Trophoblast cell (in vitro differentiated cells and primary cell): ENCODE data around the gene DLGAP4.

Source experiments
- DNase-seq, 2 donors: peaks; one replicate each; pipeline ENCODE4 v3.0.0-alpha.2; 2016
- H2AFZ ChIP-seq: 2 replicates; pipeline ENCODE4 v1.6.1; 2013; ENCODE audit warnings: low read length, moderate library complexity, mild to moderate bottlenecking; ENCODE audit not compliant: insufficient read depth, poor library complexity
- H2AK5ac ChIP-seq: 2 replicates; pipeline ENCODE4 v1.6.1; 2013; ENCODE audit warnings: mild to moderate bottlenecking, low read length
- H2BK120ac ChIP-seq: 2 replicates; pipeline ENCODE4 v1.6.1; 2013; ENCODE audit warnings: low read length, mild to moderate bottlenecking, moderate library complexity; ENCODE audit not compliant: insufficient read depth, poor library complexity
- H2BK12ac ChIP-seq: 2 replicates; pipeline ENCODE4 v1.6.1; 2013; ENCODE audit warnings: mild to moderate bottlenecking, low read length, moderate library complexity
- H2BK5ac ChIP-seq: 2 replicates; pipeline ENCODE4 v1.6.1; 2013; ENCODE audit warnings: low read length, low read depth, moderate library complexity, mild to moderate bottlenecking; ENCODE audit not compliant: poor library complexity
- H3K14ac ChIP-seq: 2 replicates; pipeline ENCODE4 v1.6.1; 2013; ENCODE audit warnings: mild to moderate bottlenecking, low read length
- H3K18ac ChIP-seq: 2 replicates; pipeline ENCODE4 v1.6.1; 2013; ENCODE audit warnings: mild to moderate bottlenecking, low read length
- H3K23ac ChIP-seq: 2 replicates; pipeline ENCODE4 v1.6.1; 2013; ENCODE audit warnings: low read length
- H3K27ac ChIP-seq: 2 replicates; pipeline ENCODE4 v1.5.1; 2013; ENCODE audit warnings: low read depth, mild to moderate bottlenecking, inconsistent platforms, low read length, moderate library complexity
- H3K27me3 ChIP-seq: 2 replicates; pipeline ENCODE4 v1.6.1; 2013; ENCODE audit warnings: inconsistent platforms, mild to moderate bottlenecking, low read length, moderate library complexity; ENCODE audit not compliant: insufficient read depth
- H3K36me3 ChIP-seq, 2 experiments: 1 replicate in 1 of 2; 2 replicates in 1 of 2; pipeline ENCODE4 v1.6.1; 2013; ENCODE audit warnings: low read length in 2 of 2, mild to moderate bottlenecking in 2 of 2, moderate library complexity in 1 of 2; ENCODE audit not compliant: insufficient read depth in 2 of 2, control insufficient read depth in 1 of 2
- H3K4ac ChIP-seq: 2 replicates; pipeline ENCODE4 v1.6.1; 2013; ENCODE audit warnings: low read depth, mild to moderate bottlenecking, low read length, moderate library complexity
- H3K4me1 ChIP-seq, 2 experiments: 1 replicate in 1 of 2; 2 replicates in 1 of 2; pipeline ENCODE4 v1.6.1; 2013; ENCODE audit warnings: low read length in 2 of 2, mild to moderate bottlenecking in 2 of 2, moderate library complexity in 1 of 2; ENCODE audit not compliant: insufficient read depth in 2 of 2, control insufficient read depth in 1 of 2
- H3K4me2 ChIP-seq: 2 replicates; pipeline ENCODE4 v1.6.1; 2013; ENCODE audit warnings: inconsistent platforms, mild to moderate bottlenecking, low read length, moderate library complexity
- H3K4me3 ChIP-seq: 2 replicates; pipeline ENCODE4 v1.5.1; 2013; ENCODE audit warnings: mild to moderate bottlenecking, low read depth, low read length, inconsistent platforms
- H3K79me1 ChIP-seq: one replicate; pipeline ENCODE4 v1.6.1; 2013; ENCODE audit warnings: low read length
- H3K79me2 ChIP-seq: 2 replicates; pipeline ENCODE4 v1.6.1; 2013; ENCODE audit warnings: low read length, mild to moderate bottlenecking; ENCODE audit not compliant: control insufficient read depth, insufficient read depth, poor library complexity
- H3K9ac ChIP-seq: 2 replicates; pipeline ENCODE4 v1.6.1; 2013; ENCODE audit warnings: mild to moderate bottlenecking, low read length
- H3K9me3 ChIP-seq: 2 replicates; pipeline ENCODE4 v1.6.1; 2013; ENCODE audit warnings: low read depth, mild to moderate bottlenecking, control low read depth, inconsistent platforms, low read length; ENCODE audit not compliant: insufficient read depth
- H4K12ac ChIP-seq: 2 replicates; pipeline ENCODE4 v1.6.1; 2013; ENCODE audit warnings: low read depth, mild to moderate bottlenecking, low read length, moderate library complexity
- H4K8ac ChIP-seq: 2 replicates; pipeline ENCODE4 v1.6.1; 2013; ENCODE audit warnings: low read depth, mild to moderate bottlenecking, low read length, moderate library complexity
- H4K91ac ChIP-seq: one replicate; pipeline ENCODE4 v1.6.1; 2013; ENCODE audit warnings: low read depth, mild to moderate bottlenecking, low read length, moderate library complexity
- WGBS: extraction: QIAGEN DNeasy Blood & Tissue Kit; methylation state at CpG from one replicate; pipeline ENCODE4 v1.1.7; 2013; ENCODE audit warnings: missing lambda C conversion rate; ENCODE audit not compliant: insufficient read length, insufficient coverage; ENCODE audit errors: extremely low coverage; 5-methylcytosine and 5-hydroxymethylcytosine counted together

DLGAP4 gene

DNA sequence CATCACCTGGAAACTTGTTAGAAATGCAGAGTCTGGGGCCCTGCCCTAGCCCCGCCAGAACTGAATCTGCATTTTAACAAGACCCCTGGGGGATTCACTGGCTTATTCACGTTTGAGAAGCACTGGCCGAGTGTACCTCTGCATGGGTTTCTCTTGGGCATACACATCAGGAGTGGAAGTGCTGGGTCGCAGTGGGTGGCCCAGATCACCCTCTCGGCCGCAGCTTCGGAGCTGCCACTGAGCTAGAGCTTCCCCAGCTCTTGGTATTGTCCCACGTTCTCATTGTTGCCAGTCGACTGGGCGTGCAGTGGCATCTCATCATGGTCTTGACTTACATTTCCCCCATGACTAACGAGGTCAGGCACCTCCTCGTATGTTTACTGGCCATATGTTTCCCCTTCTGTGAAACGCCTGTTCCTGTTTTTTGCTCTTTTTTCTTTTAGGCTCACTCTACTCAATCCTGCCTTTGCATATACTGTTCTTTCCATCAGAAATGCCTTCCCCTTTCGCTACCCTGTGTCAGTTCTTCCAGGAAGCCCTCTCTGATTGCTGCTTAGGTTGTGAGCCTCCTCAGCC is 3.0 kb upstream of the DLGAP4 start:
- H3K4me3 ChIP-seq = no peak overlapping the region
- DNase-seq = no peak
- no peak overlapping the region for H3K18ac ChIP-seq
- H2BK12ac ChIP-seq = no peak overlapping the region
- no peak overlapping the region for H4K8ac ChIP-seq
- peaks cover 37% of the 10 kb centered on the region for H3K27me3 ChIP-seq
- no peak overlapping the region for H4K12ac ChIP-seq
- no peak overlapping the region for H2AK5ac ChIP-seq
- no peaks in the 10 kb centered on the region for H3K79me2 ChIP-seq
- no peak overlapping the region for H2AFZ ChIP-seq
- no peak overlapping the region for H3K9ac ChIP-seq
- no peak overlapping the region for H2BK120ac ChIP-seq
- no CpG with 5 or more reads among the region's 14 CpGs for WGBS
- no peak overlapping the region for H3K27ac ChIP-seq
- H3K4ac ChIP-seq = no peak overlapping the region
- H3K4me2 ChIP-seq = no peak overlapping the region
- no peak overlapping the region for H4K91ac ChIP-seq
- H2BK5ac ChIP-seq = no peak overlapping the region
- peaks cover 3% of the 10 kb centered on the region for H3K9me3 ChIP-seq
- H3K23ac ChIP-seq = no peak overlapping the region
- H3K4me1 ChIP-seq = peaks cover 2% of the 10 kb centered on the region in 2 experiments
- no peaks in the 10 kb centered on the region for H3K79me1 ChIP-seq
- H3K14ac ChIP-seq = no peak overlapping the region
- no peaks in the 10 kb centered on the region for H3K36me3 ChIP-seq

DNA sequence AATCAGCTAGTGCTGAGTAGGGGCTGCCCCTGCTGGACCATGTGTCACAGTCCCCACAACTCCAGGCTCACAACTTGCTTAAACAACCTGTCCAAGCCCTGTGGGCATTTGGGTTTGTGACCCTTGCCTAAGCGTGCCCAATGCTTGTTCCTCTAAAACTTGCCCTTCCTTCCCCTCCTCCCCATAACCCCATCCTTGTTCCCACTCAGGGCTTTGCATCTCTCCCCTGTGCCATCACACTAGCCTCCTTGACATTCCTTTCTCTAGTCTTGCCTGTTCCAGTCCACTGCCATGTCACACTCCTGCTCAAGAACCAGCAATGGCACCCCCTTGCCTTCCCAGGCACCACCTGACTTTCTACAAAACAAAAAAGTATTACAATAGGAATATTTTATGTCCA is 2.3 kb upstream of the DLGAP4 start:
- Histone ChIP-seq H3K9me3 (peaks cover 3% of the 10 kb centered on the region), H4K8ac (no peak overlapping the region), H3K9ac (no peak overlapping the region), H3K36me3 (no peaks in the 10 kb centered on the region), H3K23ac (no peak overlapping the region), H3K4me2 (no peak overlapping the region), H3K4me1 (peaks cover 2% of the 10 kb centered on the region in 2 experiments), H3K14ac (no peak overlapping the region), H2AFZ (no peak overlapping the region), H2AK5ac (no peak overlapping the region), H3K79me1 (no peaks in the 10 kb centered on the region), H4K91ac (no peak overlapping the region), H3K4ac (no peak overlapping the region), H2BK12ac (no peak overlapping the region), H3K79me2 (no peaks in the 10 kb centered on the region), H3K27ac (no peak overlapping the region), H2BK5ac (no peak overlapping the region), H3K4me3 (no peak overlapping the region), H3K27me3 (peaks cover 39% of the 10 kb centered on the region), H2BK120ac (no peak overlapping the region), H4K12ac (no peak overlapping the region), H3K18ac (no peak overlapping the region)
- no peak for DNase-seq
- no CpG with 5 or more reads among the region's 1 CpG for WGBS

- no peaks in the 10 kb centered on the region for H3K79me2 ChIP-seq
- no peak overlapping the region for H4K12ac ChIP-seq
- H4K8ac ChIP-seq = no peak overlapping the region
- H2BK120ac ChIP-seq = no peak overlapping the region
- no peak overlapping the region for H3K23ac ChIP-seq
- H3K14ac ChIP-seq = no peak overlapping the region
- no peaks in the 10 kb centered on the region for H3K79me1 ChIP-seq
- no peak overlapping the region for H3K9ac ChIP-seq
- no peak overlapping the region for H3K18ac ChIP-seq
- no peak overlapping the region for H2BK12ac ChIP-seq
- no CpG with 5 or more reads among the region's 10 CpGs for WGBS
- H3K36me3 ChIP-seq = no peaks in the 10 kb centered on the region
- H3K4ac ChIP-seq = no peak overlapping the region
- no peak overlapping the region for H3K4me2 ChIP-seq
- no peak overlapping the region for H3K27ac ChIP-seq
- no peak for DNase-seq
- H2BK5ac ChIP-seq = no peak overlapping the region
- H3K4me3 ChIP-seq = no peak overlapping the region
- no peak overlapping the region for H2AFZ ChIP-seq
- peaks cover 42% of the 10 kb centered on the region for H3K27me3 ChIP-seq
- H3K9me3 ChIP-seq = peaks cover 3% of the 10 kb centered on the region
- H3K4me1 ChIP-seq = peaks cover 2% of the 10 kb centered on the region in 2 experiments
- no peak overlapping the region for H2AK5ac ChIP-seq
- no peak overlapping the region for H4K91ac ChIP-seq
Observed at GRCh38 chr20:36304786-36305495, 1.2 kb upstream of the DLGAP4 start.

DNA sequence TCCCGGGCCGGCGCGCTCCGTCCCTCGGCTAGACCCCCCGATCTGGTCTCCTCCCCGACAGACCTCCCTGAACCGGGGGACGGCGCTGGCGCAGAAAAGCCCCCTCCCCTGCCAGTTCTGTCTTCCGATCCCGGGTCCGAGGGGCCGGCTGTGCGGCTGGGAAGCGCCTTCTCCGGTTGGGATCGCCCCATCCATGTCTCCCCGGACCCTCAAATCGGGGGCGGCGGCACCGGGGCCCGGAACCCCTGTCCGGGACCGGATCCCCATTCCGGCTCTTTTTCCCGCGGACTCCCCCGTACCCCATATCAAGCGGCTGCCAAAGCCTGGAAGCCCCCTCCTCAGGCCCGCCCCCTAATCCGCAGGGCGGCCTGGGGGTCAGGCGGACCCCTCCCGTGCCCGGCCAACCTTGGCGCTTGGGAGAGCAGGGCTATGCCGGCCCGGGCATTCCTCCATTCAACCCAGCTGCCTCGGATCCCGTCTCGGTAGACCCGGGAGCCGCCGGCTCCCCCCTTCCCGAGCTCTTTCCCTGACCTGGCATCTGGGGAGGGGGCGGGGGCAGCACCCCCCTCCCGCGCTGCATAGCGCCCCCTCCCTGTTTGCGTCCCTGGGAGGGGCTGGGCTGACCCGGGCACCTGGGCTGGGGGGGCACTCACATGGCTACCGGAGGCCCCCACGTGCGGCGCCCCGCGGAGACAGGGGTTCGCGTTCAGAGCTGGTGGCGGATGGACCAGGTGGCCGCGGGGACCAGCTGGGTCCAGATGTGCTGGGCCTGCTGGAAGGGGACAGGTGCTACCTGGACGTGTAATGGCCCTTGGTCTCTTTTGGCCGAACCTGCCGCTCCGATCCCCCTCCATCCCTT is 643 bp downstream of the DLGAP4 start:
- Histone ChIP-seq H2BK5ac (no peak overlapping the region), H3K9ac (no peak overlapping the region), H3K36me3 (no peaks in the 10 kb centered on the region), H3K23ac (no peak overlapping the region), H3K79me2 (no peaks in the 10 kb centered on the region), H3K14ac (no peak overlapping the region), H3K27ac (no peak overlapping the region), H3K18ac (no peak overlapping the region), H4K8ac (no peak overlapping the region), H3K4me3 (peak overlapping the region; percentile 25), H3K4ac (no peak overlapping the region), H3K9me3 (peaks cover 2% of the 10 kb centered on the region), H3K27me3 (peaks cover 42% of the 10 kb centered on the region), H3K4me2 (peak overlapping the region; percentile 65), H2BK12ac (no peak overlapping the region), H4K91ac (no peak overlapping the region), H2AK5ac (no peak overlapping the region), H3K4me1 (peaks cover 2% of the 10 kb centered on the region in 2 experiments), H4K12ac (no peak overlapping the region), H3K79me1 (no peaks in the 10 kb centered on the region), H2BK120ac (no peak overlapping the region), H2AFZ (no peak overlapping the region)
- DNase-seq = no peak
- WGBS = no CpG with 5 or more reads among the region's 70 CpGs
